ENCODE results near the gene KRT77.
"Not testable (repeated sequence)": the region's sequence is repeated elsewhere in the genome, so short reads cannot be mapped to it uniquely, and the experiment has no call there.

DNA sequence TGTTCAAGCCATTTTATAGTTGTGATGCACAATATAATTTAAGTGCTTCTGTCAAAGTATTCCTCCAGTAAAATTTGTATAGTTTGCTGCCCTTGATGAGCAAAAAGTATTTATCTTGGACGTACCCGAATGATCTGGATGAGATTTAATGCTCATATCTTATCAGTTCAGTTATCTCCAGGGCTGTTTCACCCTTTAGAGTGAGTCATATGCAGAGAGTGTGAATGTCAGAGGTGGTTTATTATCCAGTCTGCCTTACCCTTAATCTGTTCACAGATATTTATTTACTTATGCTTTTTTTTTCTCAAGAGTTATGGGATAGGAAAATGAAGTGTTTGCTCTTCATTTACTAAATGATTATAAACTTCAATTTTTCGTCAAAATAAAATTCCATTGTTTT lies 47.2 kb upstream of the KRT77 start:
- TF ChIP-seq, protein P1, sequence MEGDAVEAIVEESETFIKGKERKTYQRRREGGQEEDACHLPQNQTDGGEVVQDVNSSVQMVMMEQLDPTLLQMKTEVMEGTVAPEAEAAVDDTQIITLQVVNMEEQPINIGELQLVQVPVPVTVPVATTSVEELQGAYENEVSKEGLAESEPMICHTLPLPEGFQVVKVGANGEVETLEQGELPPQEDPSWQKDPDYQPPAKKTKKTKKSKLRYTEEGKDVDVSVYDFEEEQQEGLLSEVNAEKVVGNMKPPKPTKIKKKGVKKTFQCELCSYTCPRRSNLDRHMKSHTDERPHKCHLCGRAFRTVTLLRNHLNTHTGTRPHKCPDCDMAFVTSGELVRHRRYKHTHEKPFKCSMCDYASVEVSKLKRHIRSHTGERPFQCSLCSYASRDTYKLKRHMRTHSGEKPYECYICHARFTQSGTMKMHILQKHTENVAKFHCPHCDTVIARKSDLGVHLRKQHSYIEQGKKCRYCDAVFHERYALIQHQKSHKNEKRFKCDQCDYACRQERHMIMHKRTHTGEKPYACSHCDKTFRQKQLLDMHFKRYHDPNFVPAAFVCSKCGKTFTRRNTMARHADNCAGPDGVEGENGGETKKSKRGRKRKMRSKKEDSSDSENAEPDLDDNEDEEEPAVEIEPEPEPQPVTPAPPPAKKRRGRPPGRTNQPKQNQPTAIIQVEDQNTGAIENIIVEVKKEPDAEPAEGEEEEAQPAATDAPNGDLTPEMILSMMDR (conservative IDR thresholded peaks at IDR 0.05; ENCODE audit: low read length), result not testable (repeated sequence)
- TF ChIP-seq EZH2phosphoT487 (IDR thresholded peaks at IDR 0.05; ENCODE audit: borderline replicate concordance, low read depth, low read length), result not testable (repeated sequence)

Measured in OCI-LY7 (cell line).